Amniotic stem cell (primary cell): ENCODE results near the gene FRG2.
"Not testable (repeated sequence)": the region's sequence is repeated elsewhere in the genome, so short reads cannot be mapped to it uniquely, and the experiment has no call there.

ENCODE experiments used
- DNase-seq: peaks from one replicate; lab custom pipeline; 2025; lab: John Stamatoyannopoulos, UW

Gene FRG2

DNA sequence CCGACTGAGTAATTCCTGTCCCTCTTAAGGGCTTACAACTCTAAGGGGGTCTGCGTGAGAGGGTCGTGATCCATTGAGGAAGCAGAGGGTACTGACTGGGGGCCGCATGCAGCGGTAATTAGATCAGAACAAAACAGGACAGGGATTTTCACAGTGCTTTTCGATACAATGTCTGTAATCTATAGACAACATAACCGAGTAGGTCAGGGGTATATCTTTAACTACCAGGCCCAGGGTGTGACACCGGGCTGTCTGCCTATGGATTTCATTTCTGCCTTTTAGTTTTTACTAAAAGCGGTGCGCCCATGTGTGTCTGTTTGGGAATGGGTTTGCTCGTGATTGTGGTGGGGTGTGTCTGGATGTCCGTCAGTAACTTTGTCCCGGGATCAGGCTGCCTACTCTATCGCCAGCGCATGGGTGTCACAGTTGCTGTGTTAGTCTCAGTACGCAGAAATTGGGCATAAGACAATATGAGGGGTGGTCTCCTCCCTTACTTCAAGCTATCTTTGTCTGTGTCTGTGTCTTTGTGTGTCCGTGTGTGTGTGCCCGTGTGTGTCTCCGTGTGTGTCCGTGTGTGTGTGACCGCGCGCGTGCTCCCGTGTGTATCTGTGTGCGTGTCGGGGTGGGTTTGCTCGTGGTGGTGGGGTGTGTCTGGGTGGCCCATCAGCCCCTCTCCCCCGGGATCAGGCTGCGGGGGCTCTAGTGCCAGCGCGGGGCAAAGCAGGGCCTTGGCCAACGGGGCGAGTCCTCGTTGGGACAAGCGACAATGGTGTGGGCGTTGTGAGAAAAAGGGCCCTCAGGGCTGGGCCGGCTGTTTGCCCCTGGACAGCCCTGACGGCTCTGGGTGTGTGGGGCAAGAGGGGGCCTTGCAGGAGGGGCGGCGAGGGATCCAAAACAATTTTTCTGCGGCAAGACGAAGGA is 10.4 kb downstream of the FRG2 start:
- DNase-seq, result no peak

DNA sequence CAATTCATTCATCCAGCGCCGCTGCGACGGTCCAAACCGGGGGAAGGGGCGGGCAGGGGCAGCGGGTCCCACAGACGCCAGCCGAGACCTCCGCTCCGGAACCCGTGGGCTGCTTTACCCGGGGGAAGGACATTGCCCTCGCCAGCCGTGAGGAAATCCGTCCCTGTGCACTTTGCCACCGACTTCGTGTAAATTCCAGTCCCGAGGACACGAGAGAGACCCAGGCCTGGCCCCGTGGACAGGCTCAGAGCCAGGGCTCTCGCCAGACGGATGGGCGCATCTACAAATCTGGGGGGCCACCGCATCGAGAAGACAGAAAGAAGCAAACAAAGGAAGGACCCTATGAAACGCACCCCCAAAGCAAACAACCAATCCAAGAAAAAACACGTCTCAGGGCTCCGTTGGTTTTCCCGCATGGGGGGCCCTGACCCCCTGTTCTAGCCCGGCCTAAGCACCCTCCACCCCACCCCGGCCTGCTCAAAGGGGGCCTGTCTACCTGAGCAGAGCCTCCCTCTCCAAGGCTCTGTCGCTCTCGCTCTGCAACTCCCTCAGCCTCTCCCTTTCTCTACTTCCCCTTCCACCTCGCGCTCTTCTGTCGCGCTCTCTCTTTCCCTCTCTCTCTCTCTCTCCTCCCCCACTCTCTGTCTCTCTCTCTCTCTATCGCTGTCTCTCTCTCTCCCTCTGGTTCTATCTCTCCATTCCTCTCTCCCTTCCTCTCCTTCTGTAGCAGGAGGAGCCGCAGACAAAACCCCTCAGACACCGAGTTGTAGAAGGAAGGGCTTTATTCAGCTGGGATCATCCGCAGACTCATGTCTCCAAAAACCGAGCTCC is 11.3 kb downstream of the FRG2 start:
- DNase-seq, result no peak

GRCh38 chr4:190014771-190015537 is 12.1 kb downstream of the FRG2 start:
- DNase-seq, result no peak

DNA sequence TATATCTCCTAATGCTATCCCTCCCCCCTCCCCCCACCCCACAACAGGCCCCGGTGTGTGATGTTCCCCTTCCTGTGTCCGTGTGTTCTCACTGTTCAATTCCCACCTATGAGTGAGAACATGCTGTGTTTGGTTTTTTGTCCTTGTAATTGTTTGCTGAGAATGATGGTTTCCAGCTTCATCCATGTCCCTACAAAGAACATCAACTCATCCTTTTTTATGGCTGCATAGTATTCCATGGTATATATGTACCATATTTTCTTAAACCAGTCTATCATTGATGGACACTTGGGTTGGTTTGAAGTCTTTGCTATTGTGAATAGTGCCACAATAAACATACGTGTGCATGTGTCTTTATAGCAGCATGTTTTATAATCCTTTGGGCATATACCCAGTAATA is 37.1 kb downstream of the FRG2 start:
- not testable (repeated sequence) for DNase-seq

DNA sequence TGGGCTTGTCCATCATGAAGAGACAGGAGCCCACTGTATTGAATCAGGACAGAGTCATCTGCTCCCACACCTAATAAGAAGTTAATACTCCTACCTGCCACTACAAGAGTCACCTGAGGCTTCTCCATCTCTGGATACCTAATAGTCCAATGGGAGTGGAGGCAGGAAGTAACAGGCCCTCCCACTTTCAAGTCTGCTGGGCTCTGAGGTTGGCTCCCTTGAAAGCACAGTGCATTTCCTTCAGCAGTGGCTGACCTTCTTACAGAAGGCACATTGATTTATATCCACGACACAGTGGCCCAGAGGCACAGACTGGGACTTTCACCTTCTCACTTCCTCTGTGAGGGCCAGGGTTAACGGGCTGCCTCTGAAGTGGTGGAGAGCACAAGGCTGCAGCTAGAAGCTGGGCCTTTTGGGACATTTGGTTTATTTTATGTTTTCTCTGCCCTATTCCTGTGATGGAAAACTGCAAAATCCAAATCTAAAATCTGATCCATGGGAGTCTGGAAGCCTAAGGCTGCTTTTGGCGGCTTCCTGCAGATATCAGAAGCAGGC is 38.1 kb downstream of the FRG2 start:
- DNase-seq, result no peak

DNA sequence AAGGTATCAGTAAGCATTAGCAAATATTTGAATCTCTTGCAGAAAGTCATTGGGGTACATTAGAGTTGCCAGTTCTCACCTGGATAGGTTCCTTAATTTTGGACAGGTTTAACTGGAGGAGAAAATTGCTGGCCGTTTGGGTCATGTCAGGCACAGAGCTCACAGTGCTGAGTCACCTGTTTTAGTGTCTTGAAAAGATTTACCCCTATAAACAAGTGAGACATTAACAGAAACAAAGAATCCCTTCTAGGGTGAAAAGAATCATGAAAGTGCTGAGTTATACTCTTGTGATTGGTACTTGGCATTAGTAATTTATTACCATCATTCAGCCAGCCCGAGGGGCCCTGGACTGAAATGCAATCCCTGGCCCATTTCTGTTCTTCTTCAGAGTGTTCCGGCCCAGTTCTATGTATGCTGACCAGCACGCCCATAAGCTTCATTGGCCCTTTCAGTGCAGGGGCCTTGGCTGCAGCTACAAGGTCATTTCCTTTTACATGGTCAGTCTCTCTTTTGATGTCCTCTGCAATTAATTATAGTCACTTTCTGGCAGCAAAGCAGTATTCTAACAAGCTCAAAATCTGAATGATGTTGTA is 41.3 kb downstream of the FRG2 start:
- DNase-seq, result not testable (repeated sequence)

- not testable (repeated sequence) for DNase-seq
Measured at GRCh38 chr4:189984661-189985060, 42.4 kb downstream of the FRG2 start.

DNA sequence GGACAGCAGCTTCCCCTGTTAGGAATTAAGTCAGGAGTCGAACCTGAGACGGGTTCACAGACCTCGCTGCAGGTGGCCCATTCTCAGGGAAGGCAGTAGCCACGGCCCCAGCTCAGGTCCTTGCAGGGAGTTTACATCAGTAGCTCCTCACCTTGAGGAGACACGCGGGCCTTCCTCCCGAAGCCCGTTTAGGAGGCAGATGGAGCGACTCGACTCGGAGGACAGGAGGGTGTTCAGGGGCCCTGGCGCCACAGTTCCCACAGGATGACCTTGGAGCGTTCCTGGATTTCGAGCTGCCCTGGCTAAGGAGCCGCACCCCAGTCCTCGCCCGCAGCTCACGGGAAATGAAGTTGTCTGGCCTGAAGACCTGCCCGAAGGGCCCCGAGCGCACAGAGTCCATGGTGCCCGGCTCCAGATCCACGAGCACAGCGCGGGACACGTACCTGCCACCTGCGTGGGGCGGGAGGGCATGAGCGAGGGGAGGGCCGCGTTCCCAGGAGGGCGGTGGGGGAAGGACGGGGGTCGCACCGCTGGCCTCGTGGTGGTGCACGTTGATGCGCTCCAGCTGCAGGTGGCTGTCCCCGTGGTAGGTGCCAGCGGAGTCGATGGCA is 43.0 kb downstream of the FRG2 start:
- DNase-seq, result not testable (repeated sequence)

DNA sequence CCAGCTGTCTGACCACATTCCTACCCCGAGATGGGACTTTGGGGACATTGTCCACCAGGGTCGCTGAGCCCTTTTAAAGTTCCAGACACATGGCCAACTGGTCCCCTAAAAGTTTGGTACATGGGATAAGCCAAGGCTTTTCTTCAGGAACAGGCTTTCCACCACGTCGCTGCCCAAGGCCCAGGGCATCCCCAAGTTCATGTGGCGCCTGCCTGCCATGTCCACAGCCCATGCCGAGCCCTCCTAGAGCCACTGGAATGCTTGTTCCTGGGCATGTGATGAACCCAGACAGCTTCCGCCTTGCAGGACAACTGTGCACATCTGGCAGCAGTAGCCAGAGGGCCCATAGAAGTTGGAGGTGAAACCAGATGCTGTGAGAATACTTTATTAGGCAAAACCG is 45.1 kb downstream of the FRG2 start:
- DNase-seq, result no peak

DNA sequence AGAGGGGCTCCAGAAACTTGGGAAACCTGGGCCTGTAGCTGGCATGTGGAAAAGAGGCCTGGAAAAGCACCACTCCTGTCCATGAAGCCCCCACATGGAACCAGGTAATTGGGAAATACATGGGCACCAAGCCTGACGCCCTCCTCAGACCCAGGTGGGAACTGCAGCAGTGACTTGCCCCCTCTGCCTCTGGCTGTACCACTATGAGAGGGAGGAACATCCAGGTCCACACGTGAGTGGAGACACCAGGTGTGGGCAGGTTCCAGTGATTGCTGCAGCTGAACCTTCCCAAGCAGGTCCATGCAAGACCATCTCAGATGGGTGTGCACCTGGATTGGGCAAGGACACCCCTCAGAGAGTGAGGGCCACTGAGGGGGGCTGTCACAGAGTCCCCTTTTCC is 46.8 kb downstream of the FRG2 start:
- not testable (repeated sequence) for DNase-seq

GRCh38 chr4:189979196-189980047 is 47.6 kb downstream of the FRG2 start:
- no peak for DNase-seq
